HG02571 (cell line): Measurements from ENCODE around the gene CAMTA1.

ENCODE experiments used
- ATAC-seq: cut with Tn5 transposase; IDR thresholded peaks from one replicate; pipeline ENCODE4 v1.9.1; 2021; ENCODE audit warnings: mild to moderate bottlenecking, moderate library complexity; ENCODE audit not compliant: unreplicated experiment

CAMTA1 gene

GRCh38 chr1:7434566-7434965, 649.3 kb downstream of the CAMTA1 start:
- ATAC-seq: no peak

- no peak for ATAC-seq
These were observed 650.2 kb downstream of the CAMTA1 start for GRCh38 chr1:7435276-7436055.

GRCh38 chr1:7436056-7437005, 651.1 kb downstream of the CAMTA1 start:
- no peak for ATAC-seq

GRCh38 chr1:7437036-7437435, 651.8 kb downstream of the CAMTA1 start:
- no peak for ATAC-seq

GRCh38 chr1:7437608-7438395, 652.5 kb downstream of the CAMTA1 start:
- no peak for ATAC-seq

GRCh38 chr1:7438396-7438785, 653.1 kb downstream of the CAMTA1 start:
- no peak for ATAC-seq

GRCh38 chr1:7438921-7439655, 653.8 kb downstream of the CAMTA1 start:
- no peak for ATAC-seq

- no peak for ATAC-seq
These were observed 654.9 kb downstream of the CAMTA1 start for GRCh38 chr1:7440154-7440553.

GRCh38 chr1:7441143-7441841, 656.0 kb downstream of the CAMTA1 start:
- ATAC-seq: no peak

- no peak for ATAC-seq
These were observed 656.8 kb downstream of the CAMTA1 start for GRCh38 chr1:7442036-7442435.

- no peak for ATAC-seq
These were observed 657.7 kb downstream of the CAMTA1 start for GRCh38 chr1:7442918-7443317.

GRCh38 chr1:7444363-7444762, 659.1 kb downstream of the CAMTA1 start:
- no peak for ATAC-seq

- no peak for ATAC-seq
These were observed 661.8 kb downstream of the CAMTA1 start for GRCh38 chr1:7447093-7447492.

- no peak for ATAC-seq
These were observed 662.5 kb downstream of the CAMTA1 start for GRCh38 chr1:7447736-7448135.

GRCh38 chr1:7448986-7449385, 663.7 kb downstream of the CAMTA1 start:
- no peak for ATAC-seq

- ATAC-seq: no peak
These were observed 664.5 kb downstream of the CAMTA1 start for GRCh38 chr1:7449750-7450149.

- ATAC-seq: no peak
These were observed 665.6 kb downstream of the CAMTA1 start for GRCh38 chr1:7450838-7451237.

- ATAC-seq: no peak
These were observed 667.8 kb downstream of the CAMTA1 start for GRCh38 chr1:7453038-7453437.

- no peak for ATAC-seq
These were observed 669.0 kb downstream of the CAMTA1 start for GRCh38 chr1:7454052-7454815.
